ENCODE results near the gene BEND7.
"Not testable (repeated sequence)": the region's sequence is repeated elsewhere in the genome, so short reads cannot be mapped to it uniquely, and the experiment has no call there.

The BEND7 gene

DNA sequence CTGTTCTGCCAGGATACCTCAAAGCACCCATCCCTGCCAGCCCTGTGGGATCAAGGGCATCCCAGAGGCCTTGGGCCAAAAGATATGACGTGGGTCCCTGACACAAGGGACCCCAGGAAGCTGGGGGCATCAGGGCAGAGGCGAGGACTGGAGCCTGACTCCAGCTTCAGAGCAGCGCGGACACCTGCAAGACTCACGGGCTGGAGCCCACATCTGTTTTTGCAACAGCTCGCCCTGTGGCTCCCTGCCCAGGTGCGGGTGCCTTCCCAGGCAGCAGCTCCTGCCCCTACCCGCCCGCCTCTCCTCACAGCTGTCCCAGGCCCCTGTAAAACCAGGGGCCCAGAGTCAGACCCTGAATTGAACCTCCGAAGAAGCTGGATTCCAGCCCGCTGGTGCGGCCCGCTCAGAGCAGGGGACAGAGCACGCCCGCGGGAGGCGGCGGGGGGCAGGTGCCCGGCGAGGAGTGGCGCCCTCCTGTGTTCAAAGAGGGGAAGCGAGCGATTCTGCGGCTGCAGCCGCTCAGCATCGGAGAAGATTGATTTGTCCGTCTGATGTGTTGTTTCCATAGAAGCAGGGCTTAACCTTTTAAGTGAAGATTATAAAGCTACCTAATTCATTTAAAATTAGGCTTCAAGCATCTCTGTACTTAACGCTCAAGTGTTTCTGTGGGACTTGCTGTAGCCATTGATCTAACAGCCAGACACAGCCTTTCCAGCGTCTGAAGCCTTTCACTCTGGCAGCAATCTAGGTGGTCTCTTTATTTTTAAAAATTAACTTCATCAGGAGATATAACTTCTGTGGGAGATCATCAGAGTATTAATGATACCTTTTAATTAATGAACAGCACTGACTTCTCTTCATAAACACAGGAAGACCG lies 88.4 kb downstream of the BEND7 start:
- TF ChIP-seq CTCF (conservative IDR thresholded peaks at IDR 0.05): peak; percentile 98
- H3K27ac ChIP-seq: peak overlapping the region; percentile 63; the same call in 1 of the 2 replicates

DNA sequence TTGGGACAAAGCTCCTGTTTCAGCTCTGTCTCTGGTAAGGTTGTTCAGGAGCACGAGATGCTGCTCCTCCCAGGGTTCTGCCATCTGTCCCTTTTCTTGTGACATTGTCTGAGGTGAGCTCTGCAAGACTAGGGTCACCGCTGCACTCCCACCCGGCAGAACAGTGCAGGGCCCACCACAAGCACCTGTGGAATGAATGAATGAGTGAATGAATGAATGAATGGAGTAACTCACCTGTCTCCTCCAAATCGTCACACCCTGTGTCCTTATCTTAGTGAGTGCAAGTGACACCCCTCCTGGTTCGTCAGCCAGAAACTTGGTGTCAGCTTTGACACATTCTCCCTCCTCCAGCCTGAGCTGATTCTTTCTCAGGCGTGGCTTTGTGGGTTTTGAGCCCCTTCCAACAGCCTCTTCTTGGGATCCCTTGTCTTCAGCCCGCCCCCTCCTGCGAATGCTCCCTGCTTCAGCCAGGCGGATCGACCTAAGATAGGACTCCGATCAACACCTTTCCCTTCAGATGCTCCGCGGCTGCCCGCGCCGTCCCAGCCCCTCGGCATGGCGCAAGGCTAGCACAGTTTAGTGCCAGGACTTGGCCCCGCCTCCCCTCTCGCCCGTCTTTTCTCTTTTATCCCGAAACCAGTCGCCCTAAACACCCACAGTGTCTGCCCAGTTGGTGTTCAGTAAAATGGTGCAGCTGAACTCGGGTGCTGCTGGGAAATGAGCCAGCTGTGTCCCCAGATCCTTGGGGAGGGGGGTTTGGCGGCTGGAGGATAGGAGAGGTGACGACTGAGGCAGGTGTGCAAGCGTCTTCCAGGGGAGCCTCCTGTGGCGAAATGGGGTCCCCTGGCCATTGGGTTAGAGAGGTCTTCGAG lies 89.3 kb downstream of the BEND7 start:
- peak overlapping the region; percentile 63; the same call in 1 of the 2 replicates for H3K27ac ChIP-seq
- TF ChIP-seq CTCF (conservative IDR thresholded peaks at IDR 0.05): no peak

- H3K27ac ChIP-seq: no peak overlapping the region
- no peak for TF ChIP-seq CTCF (conservative IDR thresholded peaks at IDR 0.05)
These were observed 91.7 kb downstream of the BEND7 start for GRCh38 chr10:13437026-13437555.

DNA sequence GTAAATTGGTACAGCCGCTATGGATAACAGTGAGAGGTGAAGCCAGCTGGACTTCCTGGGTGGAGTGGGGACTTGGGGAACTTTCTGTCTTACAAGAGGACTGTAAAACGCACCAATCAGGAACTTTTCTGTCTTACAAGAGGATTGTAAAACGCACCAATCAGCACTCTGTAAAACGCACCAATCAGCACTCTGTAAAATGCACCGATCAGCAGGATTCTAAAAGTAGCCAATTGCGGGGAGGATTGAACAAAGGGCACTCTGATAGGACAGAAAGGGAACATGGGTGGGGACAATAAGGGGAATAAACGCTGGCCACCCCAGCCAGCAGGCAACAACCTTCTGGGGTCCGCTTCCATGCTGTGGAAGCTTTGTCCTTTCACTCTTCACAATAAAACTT lies 100.9 kb downstream of the BEND7 start:
- not testable (repeated sequence) for H3K27ac ChIP-seq

DNA sequence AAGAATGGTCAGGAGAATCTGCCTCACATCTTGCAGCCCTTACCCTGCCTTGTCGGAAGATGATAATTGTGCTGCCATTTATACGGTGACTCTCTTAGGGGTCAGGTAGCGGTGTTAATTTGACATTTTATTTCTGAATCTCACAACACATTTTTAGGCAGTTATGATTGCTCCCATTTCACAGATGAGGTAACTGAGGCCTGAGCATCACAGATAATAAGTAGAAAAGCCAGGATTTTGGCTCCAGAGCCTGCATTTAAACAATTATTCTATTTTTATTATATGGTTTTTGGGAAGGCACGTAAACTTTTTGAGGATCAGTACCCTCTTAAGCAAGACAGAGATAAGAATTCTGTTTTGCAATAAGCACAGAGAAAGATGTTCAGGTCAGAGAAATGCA lies 103.4 kb downstream of the BEND7 start:
- H3K27ac ChIP-seq: no peak overlapping the region
- TF ChIP-seq CTCF (conservative IDR thresholded peaks at IDR 0.05): no peak

GRCh38 chr10:13422800-13423199 lies 106.0 kb downstream of the BEND7 start:
- H3K27ac ChIP-seq: no peak overlapping the region
- no peak for TF ChIP-seq CTCF (conservative IDR thresholded peaks at IDR 0.05)

GRCh38 chr10:13421382-13421917 lies 107.4 kb downstream of the BEND7 start:
- no peak for TF ChIP-seq CTCF (conservative IDR thresholded peaks at IDR 0.05)
- H3K27ac ChIP-seq: no peak overlapping the region
